Astrocyte of the hippocampus (primary cell): Measurements from ENCODE around the gene COL12A1.

Experiments
- DNase-seq: peaks from one replicate; pipeline ENCODE4 v3.0.0; 2011; ENCODE audit warnings: low read depth, low spot score

The COL12A1 gene

GRCh38 chr6:75178757-75179156 lies 27.1 kb downstream of the COL12A1 start:
- no peak for DNase-seq

GRCh38 chr6:75176076-75176582 lies 29.7 kb downstream of the COL12A1 start:
- DNase-seq, result no peak

GRCh38 chr6:75171986-75172385 lies 33.9 kb downstream of the COL12A1 start:
- DNase-seq, result no peak

GRCh38 chr6:75171567-75171966 lies 34.3 kb downstream of the COL12A1 start:
- DNase-seq, result no peak

GRCh38 chr6:75170691-75171560 lies 34.9 kb downstream of the COL12A1 start:
- no peak for DNase-seq

GRCh38 chr6:75169689-75170586 lies 35.9 kb downstream of the COL12A1 start:
- no peak for DNase-seq

GRCh38 chr6:75167851-75168250 lies 38.0 kb downstream of the COL12A1 start:
- DNase-seq, result no peak

GRCh38 chr6:75167325-75167724 lies 38.5 kb downstream of the COL12A1 start:
- DNase-seq, result no peak

GRCh38 chr6:75166773-75167172 lies 39.1 kb downstream of the COL12A1 start:
- no peak for DNase-seq

GRCh38 chr6:75166236-75166635 lies 39.6 kb downstream of the COL12A1 start:
- no peak for DNase-seq

- no peak for DNase-seq
Observed at GRCh38 chr6:75158176-75158575, 47.7 kb downstream of the COL12A1 start.

- DNase-seq, result no peak
Observed at GRCh38 chr6:75157336-75157735, 48.5 kb downstream of the COL12A1 start.

- no peak for DNase-seq
Observed at GRCh38 chr6:75156186-75156878, 49.5 kb downstream of the COL12A1 start.

- no peak for DNase-seq
Observed at GRCh38 chr6:75155631-75156030, 50.2 kb downstream of the COL12A1 start.

- no peak for DNase-seq
Observed at GRCh38 chr6:75154973-75155372, 50.9 kb downstream of the COL12A1 start.

- DNase-seq, result no peak
Observed at GRCh38 chr6:75150685-75151412, 55.0 kb downstream of the COL12A1 start.

GRCh38 chr6:75149696-75150095 lies 56.2 kb downstream of the COL12A1 start:
- DNase-seq, result no peak

- DNase-seq, result no peak
Observed at GRCh38 chr6:75149240-75149639, 56.6 kb downstream of the COL12A1 start.

GRCh38 chr6:75147512-75147911 lies 58.3 kb downstream of the COL12A1 start:
- no peak for DNase-seq

GRCh38 chr6:75145976-75146375 lies 59.9 kb downstream of the COL12A1 start:
- no peak for DNase-seq

GRCh38 chr6:75145211-75145610 lies 60.6 kb downstream of the COL12A1 start:
- DNase-seq, result no peak
